SK-N-SH treated with all-trans-retinoic acid at 6 μM for 48 hours (cell line): ENCODE measurements around the gene TSPAN33.

Source experiments
- ATAC-seq: fragments of 200-7000 bp; cut with Tn5 transposase; 3 replicates; pipeline ENCODE4 v1.9.1; 2020; ENCODE audit warnings: mild to moderate bottlenecking, moderate library complexity
- ARNTL ChIP-seq: fragments of 450-650 bp; formaldehyde crosslinking; IDR thresholded peaks from 2 replicates; pipeline ENCODE4 v1.5.0; 2020; ENCODE audit warnings: low read depth, mild to moderate bottlenecking, moderate library complexity, borderline replicate concordance
- BACH2 ChIP-seq: fragments of 250-450 bp; sonication (Bioruptor Pico); IDR thresholded peaks from 2 replicates; pipeline ENCODE4 v1.9.0; 2021; ENCODE audit warnings: mild to moderate bottlenecking, borderline replicate concordance
- CSDC2 ChIP-seq: fragments of 250-450 bp; sonication (Bioruptor Pico); IDR thresholded peaks from 2 replicates; pipeline ENCODE4 v1.5.0; 2020; ENCODE audit warnings: mild to moderate bottlenecking, moderate library complexity
- ESRRG ChIP-seq: fragments of 250-450 bp; sonication (Bioruptor Pico); IDR thresholded peaks from 2 replicates; pipeline ENCODE4 v1.6.1; 2021; ENCODE audit warnings: mild to moderate bottlenecking
- GLIS3 ChIP-seq: fragments of 250-450 bp; sonication (Bioruptor Pico); IDR thresholded peaks from 2 replicates; pipeline ENCODE4 v1.5.0; 2020; ENCODE audit warnings: mild to moderate bottlenecking, moderate library complexity
- ISL1 ChIP-seq: fragments of 250-450 bp; sonication (Bioruptor Pico); IDR thresholded peaks from 2 replicates; pipeline ENCODE4 v2.1.2; 2022; ENCODE audit warnings: mild to moderate bottlenecking, moderate library complexity
- OSR1 ChIP-seq: fragments of 250-450 bp; sonication (Bioruptor Pico); IDR thresholded peaks from 2 replicates; pipeline ENCODE4 v1.8.0; 2022; ENCODE audit warnings: moderate library complexity, mild to moderate bottlenecking, inconsistent platforms
- PPARA ChIP-seq: fragments of 250-450 bp; sonication (Bioruptor Pico); IDR thresholded peaks from 2 replicates; pipeline ENCODE4 v1.5.0; 2020; ENCODE audit warnings: mild to moderate bottlenecking, borderline replicate concordance
- RARB ChIP-seq: fragments of 250-450 bp; sonication (Bioruptor Pico); IDR thresholded peaks from 2 replicates; pipeline ENCODE4 v1.8.0; 2021; ENCODE audit warnings: mild to moderate bottlenecking, moderate library complexity
- SNAI2 ChIP-seq: fragments of 250-450 bp; sonication (Bioruptor Pico); IDR thresholded peaks from 2 replicates; pipeline ENCODE4 v1.5.0; 2020; ENCODE audit warnings: mild to moderate bottlenecking, moderate library complexity
- TCF4 ChIP-seq: fragments of 250-450 bp; sonication (Bioruptor Pico); IDR thresholded peaks from 2 replicates; pipeline ENCODE4 v1.8.0; 2021; ENCODE audit warnings: mild to moderate bottlenecking, moderate library complexity, borderline replicate concordance
- TOX ChIP-seq: fragments of 250-450 bp; sonication (Bioruptor Pico); IDR thresholded peaks from 2 replicates; pipeline ENCODE4 v1.8.0; 2021; ENCODE audit warnings: mild to moderate bottlenecking, moderate library complexity, borderline replicate concordance
- ZC3H10 ChIP-seq: fragments of 250-450 bp; sonication (Bioruptor Pico); IDR thresholded peaks from 2 replicates; pipeline ENCODE4 v1.5.1; 2021; ENCODE audit warnings: mild to moderate bottlenecking, moderate library complexity
- ZFP3 ChIP-seq: fragments of 250-450 bp; sonication (Bioruptor Pico); IDR thresholded peaks from 2 replicates; pipeline ENCODE4 v1.5.0; 2020; ENCODE audit warnings: mild to moderate bottlenecking, moderate library complexity
- ZFP30 ChIP-seq: fragments of 450-650 bp; formaldehyde crosslinking; IDR thresholded peaks from 2 replicates; pipeline ENCODE4 v1.5.0; 2022; ENCODE audit warnings: mild to moderate bottlenecking, moderate library complexity
- ZNF565 ChIP-seq: fragments of 450-650 bp; formaldehyde crosslinking; conservative IDR thresholded peaks from 2 replicates; pipeline ENCODE4 v1.5.0; 2020; ENCODE audit warnings: low read depth, mild to moderate bottlenecking, moderate library complexity
- ZNF70 ChIP-seq: fragments of 450-650 bp; formaldehyde crosslinking; IDR thresholded peaks from 2 replicates; pipeline ENCODE4 v1.5.0; 2020; ENCODE audit warnings: mild to moderate bottlenecking, moderate library complexity
- ZNF8 ChIP-seq: fragments of 450-650 bp; formaldehyde crosslinking; IDR thresholded peaks from 2 replicates; pipeline ENCODE4 v1.5.0; 2020; ENCODE audit warnings: mild to moderate bottlenecking, moderate library complexity
- TF ChIP-seq, protein P1 (sequence below): fragments of 250-450 bp; sonication (Bioruptor Pico); IDR thresholded peaks from 2 replicates; pipeline ENCODE4 v1.5.1; 2020; ENCODE audit warnings: low read depth, mild to moderate bottlenecking, moderate library complexity
- TF ChIP-seq, protein P2 (sequence below): fragments of 250-450 bp; sonication (Bioruptor Pico); IDR thresholded peaks from 2 replicates; pipeline ENCODE4 v1.5.0; 2020; ENCODE audit warnings: mild to moderate bottlenecking, moderate library complexity
- TF ChIP-seq, protein P3 (sequence below): fragments of 250-450 bp; sonication (Bioruptor Pico); IDR thresholded peaks from 2 replicates; pipeline ENCODE4 v1.5.1; 2021; ENCODE audit warnings: mild to moderate bottlenecking, moderate library complexity
- TF ChIP-seq, protein P4 (sequence below): fragments of 250-450 bp; sonication (Bioruptor Pico); IDR thresholded peaks from 2 replicates; pipeline ENCODE4 v1.8.0; 2021; ENCODE audit warnings: low read depth, mild to moderate bottlenecking, moderate library complexity, borderline replicate concordance

Gene TSPAN33

DNA sequence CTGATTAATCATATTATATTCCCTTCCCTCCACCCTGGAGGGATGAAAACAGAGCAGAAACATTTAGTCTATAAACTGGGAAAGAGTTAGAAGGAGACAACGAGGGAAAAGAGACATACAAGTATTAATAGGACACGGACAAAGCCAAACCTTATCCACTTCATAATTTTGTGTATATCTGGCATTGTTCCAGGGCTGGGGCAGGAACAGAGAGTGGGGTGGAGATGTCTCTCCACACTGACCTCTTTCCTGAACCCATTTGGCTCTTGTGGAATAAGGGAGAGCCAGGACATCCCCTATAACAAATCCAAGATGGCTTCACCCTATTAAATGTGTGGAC is 43.7 kb upstream of the TSPAN33 start:
- no peak for TF ChIP-seq ZC3H10 (CRISPR knock-in tag)
- no peak for TF ChIP-seq ARNTL
- TF ChIP-seq, protein P1, sequence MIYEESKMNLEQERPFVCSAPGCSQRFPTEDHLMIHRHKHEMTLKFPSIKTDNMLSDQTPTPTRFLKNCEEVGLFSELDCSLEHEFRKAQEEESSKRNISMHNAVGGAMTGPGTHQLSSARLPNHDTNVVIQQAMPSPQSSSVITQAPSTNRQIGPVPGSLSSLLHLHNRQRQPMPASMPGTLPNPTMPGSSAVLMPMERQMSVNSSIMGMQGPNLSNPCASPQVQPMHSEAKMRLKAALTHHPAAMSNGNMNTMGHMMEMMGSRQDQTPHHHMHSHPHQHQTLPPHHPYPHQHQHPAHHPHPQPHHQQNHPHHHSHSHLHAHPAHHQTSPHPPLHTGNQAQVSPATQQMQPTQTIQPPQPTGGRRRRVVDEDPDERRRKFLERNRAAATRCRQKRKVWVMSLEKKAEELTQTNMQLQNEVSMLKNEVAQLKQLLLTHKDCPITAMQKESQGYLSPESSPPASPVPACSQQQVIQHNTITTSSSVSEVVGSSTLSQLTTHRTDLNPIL: no peak
- no peak for TF ChIP-seq ZNF565 (CRISPR knock-in tag)
- TF ChIP-seq ZFP3 (CRISPR knock-in tag): no peak
- TF ChIP-seq TCF4 (CRISPR knock-in tag): no peak
- no peak for TF ChIP-seq OSR1 (CRISPR knock-in tag)
- no peak for TF ChIP-seq ESRRG (CRISPR knock-in tag)
- no peak for TF ChIP-seq ISL1
- TF ChIP-seq CSDC2 (CRISPR knock-in tag): no peak
- TF ChIP-seq, protein P2, sequence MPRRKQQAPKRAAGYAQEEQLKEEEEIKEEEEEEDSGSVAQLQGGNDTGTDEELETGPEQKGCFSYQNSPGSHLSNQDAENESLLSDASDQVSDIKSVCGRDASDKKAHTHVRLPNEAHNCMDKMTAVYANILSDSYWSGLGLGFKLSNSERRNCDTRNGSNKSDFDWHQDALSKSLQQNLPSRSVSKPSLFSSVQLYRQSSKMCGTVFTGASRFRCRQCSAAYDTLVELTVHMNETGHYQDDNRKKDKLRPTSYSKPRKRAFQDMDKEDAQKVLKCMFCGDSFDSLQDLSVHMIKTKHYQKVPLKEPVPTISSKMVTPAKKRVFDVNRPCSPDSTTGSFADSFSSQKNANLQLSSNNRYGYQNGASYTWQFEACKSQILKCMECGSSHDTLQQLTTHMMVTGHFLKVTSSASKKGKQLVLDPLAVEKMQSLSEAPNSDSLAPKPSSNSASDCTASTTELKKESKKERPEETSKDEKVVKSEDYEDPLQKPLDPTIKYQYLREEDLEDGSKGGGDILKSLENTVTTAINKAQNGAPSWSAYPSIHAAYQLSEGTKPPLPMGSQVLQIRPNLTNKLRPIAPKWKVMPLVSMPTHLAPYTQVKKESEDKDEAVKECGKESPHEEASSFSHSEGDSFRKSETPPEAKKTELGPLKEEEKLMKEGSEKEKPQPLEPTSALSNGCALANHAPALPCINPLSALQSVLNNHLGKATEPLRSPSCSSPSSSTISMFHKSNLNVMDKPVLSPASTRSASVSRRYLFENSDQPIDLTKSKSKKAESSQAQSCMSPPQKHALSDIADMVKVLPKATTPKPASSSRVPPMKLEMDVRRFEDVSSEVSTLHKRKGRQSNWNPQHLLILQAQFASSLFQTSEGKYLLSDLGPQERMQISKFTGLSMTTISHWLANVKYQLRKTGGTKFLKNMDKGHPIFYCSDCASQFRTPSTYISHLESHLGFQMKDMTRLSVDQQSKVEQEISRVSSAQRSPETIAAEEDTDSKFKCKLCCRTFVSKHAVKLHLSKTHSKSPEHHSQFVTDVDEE: no peak
- TF ChIP-seq GLIS3 (CRISPR knock-in tag): no peak
- TF ChIP-seq PPARA (CRISPR knock-in tag): no peak
- TF ChIP-seq RARB (CRISPR knock-in tag): no peak
- TF ChIP-seq TOX (CRISPR knock-in tag): no peak
- no peak for TF ChIP-seq SNAI2 (CRISPR knock-in tag)
- no peak for TF ChIP-seq ZFP30 (CRISPR knock-in tag)
- no peak for ATAC-seq

DNA sequence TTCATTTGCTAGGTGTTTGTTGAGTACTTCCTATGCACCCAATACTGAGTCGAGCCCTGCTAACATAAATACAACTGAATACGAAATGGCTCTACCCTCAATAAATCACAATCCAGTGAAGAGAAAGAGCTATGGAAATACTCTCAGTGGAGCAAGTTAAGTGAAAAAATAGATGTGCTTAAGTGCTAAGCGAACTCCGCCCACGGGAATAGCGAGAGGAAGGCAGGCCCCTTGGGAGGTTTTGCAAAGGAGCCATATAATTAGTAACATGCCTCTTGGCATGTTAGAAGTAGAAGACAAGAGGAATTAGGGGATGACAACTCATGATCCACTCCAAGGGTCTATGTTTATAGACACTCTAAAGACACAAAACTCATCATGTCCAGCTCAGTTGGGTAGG is 42.8 kb upstream of the TSPAN33 start:
- ATAC-seq: no peak
- TF ChIP-seq ISL1 (no peak), TOX (CRISPR knock-in tag) (no peak), ZFP3 (CRISPR knock-in tag) (no peak), RARB (CRISPR knock-in tag) (no peak), ZNF70 (no peak), GLIS3 (CRISPR knock-in tag) (no peak), CSDC2 (CRISPR knock-in tag) (no peak), SNAI2 (CRISPR knock-in tag) (no peak), ZFP30 (CRISPR knock-in tag) (no peak), ZNF565 (CRISPR knock-in tag) (no peak)
- TF ChIP-seq, all 23 proteins: peak for 0

DNA sequence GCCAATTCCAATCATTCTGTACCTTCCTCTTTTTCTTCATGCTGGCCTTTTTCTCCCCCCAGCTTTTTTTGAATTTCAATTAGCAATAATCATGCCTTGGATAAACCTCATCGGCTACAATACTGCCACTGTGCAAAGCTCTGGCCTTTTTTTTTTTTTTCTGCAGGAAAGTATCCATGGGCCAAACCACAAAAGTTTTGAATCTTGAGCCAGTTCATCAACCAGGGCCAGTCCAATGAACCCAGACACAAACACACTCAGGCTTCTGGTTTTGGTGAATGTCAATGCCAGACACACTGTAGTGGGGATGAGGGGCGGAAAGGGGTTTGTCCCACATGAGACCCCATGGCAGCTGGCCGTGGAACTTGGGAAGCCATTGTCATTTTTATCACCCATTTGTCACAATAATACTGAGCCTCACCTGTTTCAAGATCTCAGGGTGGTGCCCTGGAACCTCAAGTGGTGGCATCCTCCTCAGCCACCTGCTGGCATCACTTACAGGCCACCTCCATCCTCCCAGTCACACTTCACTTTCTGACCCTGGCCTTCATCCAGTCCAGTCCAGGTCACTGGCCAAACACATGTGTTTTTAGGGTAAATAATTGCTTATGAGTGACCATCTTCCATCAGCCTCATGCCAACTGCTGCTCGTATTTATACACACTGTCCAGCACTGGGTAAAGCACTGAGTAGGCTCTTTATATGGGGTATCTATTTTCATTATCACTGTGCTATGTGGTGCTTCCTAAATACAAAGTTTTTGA is 40.8 kb upstream of the TSPAN33 start:
- TF ChIP-seq ESRRG (CRISPR knock-in tag) (no peak), ZFP3 (CRISPR knock-in tag) (no peak), TCF4 (CRISPR knock-in tag) (no peak), ZFP30 (CRISPR knock-in tag) (no peak), ZC3H10 (CRISPR knock-in tag) (no peak), ZNF8 (no peak), PPARA (CRISPR knock-in tag) (no peak), TOX (CRISPR knock-in tag) (no peak), ZNF70 (no peak), ISL1 (no peak), CSDC2 (CRISPR knock-in tag) (no peak), BACH2 (no peak), OSR1 (CRISPR knock-in tag) (no peak), GLIS3 (CRISPR knock-in tag) (no peak), ZNF565 (CRISPR knock-in tag) (no peak), ARNTL (no peak)
- TF ChIP-seq, protein P2: no peak
- TF ChIP-seq, protein P1: no peak
- TF ChIP-seq, protein P3, sequence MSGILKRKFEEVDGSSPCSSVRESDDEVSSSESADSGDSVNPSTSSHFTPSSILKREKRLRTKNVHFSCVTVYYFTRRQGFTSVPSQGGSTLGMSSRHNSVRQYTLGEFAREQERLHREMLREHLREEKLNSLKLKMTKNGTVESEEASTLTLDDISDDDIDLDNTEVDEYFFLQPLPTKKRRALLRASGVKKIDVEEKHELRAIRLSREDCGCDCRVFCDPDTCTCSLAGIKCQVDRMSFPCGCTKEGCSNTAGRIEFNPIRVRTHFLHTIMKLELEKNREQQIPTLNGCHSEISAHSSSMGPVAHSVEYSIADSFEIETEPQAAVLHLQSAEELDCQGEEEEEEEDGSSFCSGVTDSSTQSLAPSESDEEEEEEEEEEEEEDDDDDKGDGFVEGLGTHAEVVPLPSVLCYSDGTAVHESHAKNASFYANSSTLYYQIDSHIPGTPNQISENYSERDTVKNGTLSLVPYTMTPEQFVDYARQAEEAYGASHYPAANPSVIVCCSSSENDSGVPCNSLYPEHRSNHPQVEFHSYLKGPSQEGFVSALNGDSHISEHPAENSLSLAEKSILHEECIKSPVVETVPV (CRISPR knock-in tag): no peak
- TF ChIP-seq, protein P4, sequence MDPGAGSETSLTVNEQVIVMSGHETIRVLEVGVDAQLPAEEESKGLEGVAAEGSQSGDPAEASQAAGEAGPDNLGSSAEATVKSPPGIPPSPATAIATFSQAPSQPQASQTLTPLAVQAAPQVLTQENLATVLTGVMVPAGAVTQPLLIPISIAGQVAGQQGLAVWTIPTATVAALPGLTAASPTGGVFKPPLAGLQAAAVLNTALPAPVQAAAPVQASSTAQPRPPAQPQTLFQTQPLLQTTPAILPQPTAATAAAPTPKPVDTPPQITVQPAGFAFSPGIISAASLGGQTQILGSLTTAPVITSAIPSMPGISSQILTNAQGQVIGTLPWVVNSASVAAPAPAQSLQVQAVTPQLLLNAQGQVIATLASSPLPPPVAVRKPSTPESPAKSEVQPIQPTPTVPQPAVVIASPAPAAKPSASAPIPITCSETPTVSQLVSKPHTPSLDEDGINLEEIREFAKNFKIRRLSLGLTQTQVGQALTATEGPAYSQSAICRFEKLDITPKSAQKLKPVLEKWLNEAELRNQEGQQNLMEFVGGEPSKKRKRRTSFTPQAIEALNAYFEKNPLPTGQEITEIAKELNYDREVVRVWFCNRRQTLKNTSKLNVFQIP: no peak
- ATAC-seq: no peak
